HCT116 (cell line): ENCODE data around the gene ZSWIM5. TPM values are rescaled to one million over a fixed set of nuclear protein-coding genes. Genes with fewer than 3 reads are reported as not detected.

ENCODE experiments used
- ATAC-seq: fragments of 200-7000 bp; cut with Tn5 transposase; 2 replicates; pipeline ENCODE4 v1.9.1; 2020; ENCODE audit warnings: mild to moderate bottlenecking, moderate library complexity
- BruUV-seq: library from RNA; stranded (reverse); fragments of 400-500 nt; replicated peaks from 2 replicates; lab custom pipeline; 2021; lab: Mats Ljungman, UMichigan
- CTCF ChIA-PET: fragments of 300-600 bp; sonication (Branson Sonifier 250); formaldehyde crosslinking; loops from one replicate; lab custom pipeline; 2021; ENCODE audit warnings: antibody characterized with exemption; lab: Charles Lee
- POLR2A ChIA-PET: fragments of 300-600, 350-600 bp; sonication (Branson Sonifier 250); formaldehyde crosslinking; loops from one replicate; lab custom pipeline; 2021; ENCODE audit warnings: antibody characterized with exemption; lab: Charles Lee
- RAD21 ChIA-PET, 2 experiments: fragments of 300-600 bp; sonication (Branson Sonifier 250); formaldehyde crosslinking; loops; one replicate each; lab custom pipeline; 2023; ENCODE audit warnings: low total read pairs in 2 of 2; ENCODE audit not compliant: uncharacterized antibody in 2 of 2, unreplicated experiment in 2 of 2, low non-redundant PET in 1 of 2; lab: Charles Lee
- DNase-seq: peaks from one replicate; pipeline ENCODE4 v3.0.0-alpha.2; 2010; ENCODE audit warnings: low read depth, low spot score
- H2AFZ ChIP-seq: fragments of 200-600 bp; shearing (Covaris generic), sonication (generic); 2 replicates; pipeline ENCODE4 v1.6.1; 2017; ENCODE audit warnings: low read depth, mixed run types, mixed read lengths, antibody characterized with exemption, low read length; ENCODE audit not compliant: poor library complexity, severe bottlenecking
- H3K27ac ChIP-seq: 2 replicates; pipeline ENCODE4 v1.5.1; 2012; ENCODE audit warnings: low read depth, low read length
- H3K27me3 ChIP-seq: fragments of 200-600 bp; sonication (generic); 2 replicates; pipeline ENCODE4 v1.6.1; 2016; ENCODE audit warnings: mixed run types, low read length, mixed read lengths; ENCODE audit not compliant: insufficient read depth
- H3K36me3 ChIP-seq, 2 experiments: fragments of 200-500 bp in 1 of 2; fragments of 200-600 bp in 1 of 2; sonication (Bioruptor generic) in 1 of 2; sonication (generic) in 1 of 2; 2 replicates each; pipeline versions ENCODE4 v1.5.1 to v1.6.1; 2014 to 2016; ENCODE audit warnings: low read length in 2 of 2, inconsistent platforms in 1 of 2, mixed read lengths in 1 of 2, mixed run types in 1 of 2; ENCODE audit not compliant: insufficient read depth in 2 of 2, control insufficient read depth in 1 of 2
- H3K4me1 ChIP-seq, 2 experiments: fragments of 200-600 bp in 1 of 2; sonication (generic) in 1 of 2; 2 replicates each; pipeline versions ENCODE4 v1.5.1 to v1.6.1; 2012 to 2017; ENCODE audit warnings: low read length in 2 of 2, inconsistent platforms in 1 of 2, mild to moderate bottlenecking in 1 of 2, mixed read lengths in 1 of 2, mixed run types in 1 of 2, moderate library complexity in 1 of 2; ENCODE audit not compliant: insufficient read depth in 2 of 2, control insufficient read depth in 1 of 2
- H3K4me2 ChIP-seq: fragments of 200-600 bp; sonication (generic); 2 replicates; pipeline ENCODE4 v1.6.1; 2017; ENCODE audit warnings: mixed run types, low read length, mixed read lengths
- H3K4me3 ChIP-seq, 2 experiments: fragments of 200-600 bp in 1 of 2; sonication (generic) in 1 of 2; replicated peaks in 1 of 2; 2 replicates each; pipeline ENCODE4 v1.5.1; 2011 to 2016; ENCODE audit warnings: low read length in 2 of 2, control low read depth in 1 of 2, low read depth in 1 of 2, mild to moderate bottlenecking in 1 of 2, mixed read lengths in 1 of 2, mixed run types in 1 of 2
- H3K79me2 ChIP-seq: fragments of 200-600 bp; sonication (generic); 2 replicates; pipeline ENCODE4 v1.6.1; 2017; ENCODE audit warnings: mild to moderate bottlenecking, mixed run types, low read length, moderate library complexity, mixed read lengths; ENCODE audit not compliant: insufficient read depth
- H3K9ac ChIP-seq: fragments of 200-600 bp; sonication (generic); 2 replicates; pipeline ENCODE4 v1.6.1; 2016; ENCODE audit warnings: low read length, mixed read lengths
- H3K9me2 ChIP-seq: fragments of 200-600 bp; sonication (generic), shearing (Covaris generic); 2 replicates; pipeline ENCODE4 v1.6.1; 2017; ENCODE audit warnings: mixed run types, mild to moderate bottlenecking, moderate library complexity; ENCODE audit not compliant: insufficient read depth
- H3K9me3 ChIP-seq, 2 experiments: fragments of 200-500 bp in 1 of 2; fragments of 200-600 bp in 1 of 2; sonication (Bioruptor generic) in 1 of 2; sonication (generic) in 1 of 2; 2 replicates each; pipeline ENCODE4 v1.6.1; 2014 to 2017; ENCODE audit warnings: low read length in 2 of 2, mixed read lengths in 2 of 2, inconsistent platforms in 1 of 2, low read depth in 1 of 2, mild to moderate bottlenecking in 1 of 2, mixed run types in 1 of 2, moderate library complexity in 1 of 2; ENCODE audit not compliant: control insufficient read depth in 1 of 2, insufficient read depth in 1 of 2
- H4K20me1 ChIP-seq: fragments of 200-600 bp; sonication (generic), shearing (Covaris generic); 2 replicates; pipeline ENCODE4 v1.6.1; 2017; ENCODE audit warnings: mixed run types, mild to moderate bottlenecking, moderate library complexity; ENCODE audit not compliant: insufficient read depth
- ATF3 ChIP-seq: IDR thresholded peaks from 2 replicates; pipeline ENCODE4 v1.6.1; 2012
- CBX3 ChIP-seq: IDR thresholded peaks from 2 replicates; pipeline ENCODE4 v1.6.1; 2012; ENCODE audit warnings: low read depth
- CTCF ChIP-seq, 3 experiments: fragments of 200-600 bp in 1 of 3; sonication (generic) in 1 of 3; IDR thresholded peaks in 2 of 3; conservative IDR thresholded peaks in 1 of 3; 2 replicates each; pipeline ENCODE4 v1.5.1; 2012 to 2017; ENCODE audit warnings: low read depth in 2 of 3, low read length in 2 of 3, antibody characterized with exemption in 1 of 3, borderline replicate concordance in 1 of 3, control low read depth in 1 of 3, mild to moderate bottlenecking in 1 of 3, mixed read lengths in 1 of 3, mixed run types in 1 of 3, moderate library complexity in 1 of 3; ENCODE audit not compliant: insufficient read depth in 1 of 3
- ELF1 ChIP-seq: IDR thresholded peaks from 2 replicates; pipeline ENCODE4 v1.6.1; 2012; ENCODE audit warnings: low read depth, borderline replicate concordance
- EZH2 ChIP-seq: fragments of 200-600 bp; sonication (generic); IDR thresholded peaks from 2 replicates; pipeline ENCODE4 v1.6.1; 2017; ENCODE audit warnings: antibody characterized with exemption, mixed run types
- EZH2phosphoT487 ChIP-seq: fragments of 200-600 bp; IDR thresholded peaks from 2 replicates; pipeline ENCODE4 v1.6.1; 2018; ENCODE audit warnings: antibody characterized with exemption, borderline replicate concordance
- JUND ChIP-seq: IDR thresholded peaks from 2 replicates; pipeline ENCODE4 v1.6.1; 2012
- MAX ChIP-seq: IDR thresholded peaks from 2 replicates; pipeline ENCODE4 v1.6.1; 2012
- POLR2A ChIP-seq: IDR thresholded peaks from 2 replicates; pipeline ENCODE4 v1.7.0; 2011; ENCODE audit warnings: borderline replicate concordance; ENCODE audit not compliant: insufficient read depth, insufficient read length; ENCODE audit errors: extremely low read depth
- POLR2AphosphoS5 ChIP-seq: IDR thresholded peaks from 2 replicates; pipeline ENCODE4 v1.6.1; 2011; ENCODE audit warnings: mild to moderate bottlenecking, low read depth, low read length, moderate library complexity
- REST ChIP-seq: IDR thresholded peaks from 2 replicates; pipeline ENCODE4 v1.6.1; 2012; ENCODE audit warnings: low read depth
- SP1 ChIP-seq: IDR thresholded peaks from 2 replicates; pipeline ENCODE4 v1.6.1; 2012; ENCODE audit warnings: low read depth
- TCF7L2 ChIP-seq: IDR thresholded peaks from 2 replicates; pipeline ENCODE4 v1.7.0; 2011; ENCODE audit warnings: borderline replicate concordance, inconsistent platforms; ENCODE audit not compliant: insufficient read depth, insufficient read length; ENCODE audit errors: extremely low read depth
- ZFX ChIP-seq: fragments of 450-650 bp; IDR thresholded peaks from 2 replicates; pipeline ENCODE4 v1.6.1; 2017
- ZNF274 ChIP-seq: fragments of 200-500 bp; sonication (Bioruptor generic); IDR thresholded peaks from 2 replicates; pipeline ENCODE4 v1.6.1; 2014; ENCODE audit warnings: mild to moderate bottlenecking, low read depth, low read length, inconsistent platforms
- intact Hi-C: fragments of 100-400 bp; cut with micrococcal nuclease; formaldehyde crosslinking; loops from 2 replicates; pipeline ENCODE4 v1.10.0; 2022
- total RNA-seq: library from RNA; stranded (reverse); gene quantifications from one replicate; pipeline ENCODE4 v1.2.1, GENCODE V29; 2021; ENCODE audit not compliant: unreplicated experiment

Gene ZSWIM5
- total RNA-seq, 1 experiment from 2014 or later, result 1.1 TPM

- TF ChIP-seq REST, result no peak
- no peak for TF ChIP-seq ZNF274
- no peak for TF ChIP-seq CBX3
Observed at GRCh38 chr1:45010855-45011811, 195.3 kb downstream of the ZSWIM5 start, which contains the start of gene HECTD3 (continued).

DNA sequence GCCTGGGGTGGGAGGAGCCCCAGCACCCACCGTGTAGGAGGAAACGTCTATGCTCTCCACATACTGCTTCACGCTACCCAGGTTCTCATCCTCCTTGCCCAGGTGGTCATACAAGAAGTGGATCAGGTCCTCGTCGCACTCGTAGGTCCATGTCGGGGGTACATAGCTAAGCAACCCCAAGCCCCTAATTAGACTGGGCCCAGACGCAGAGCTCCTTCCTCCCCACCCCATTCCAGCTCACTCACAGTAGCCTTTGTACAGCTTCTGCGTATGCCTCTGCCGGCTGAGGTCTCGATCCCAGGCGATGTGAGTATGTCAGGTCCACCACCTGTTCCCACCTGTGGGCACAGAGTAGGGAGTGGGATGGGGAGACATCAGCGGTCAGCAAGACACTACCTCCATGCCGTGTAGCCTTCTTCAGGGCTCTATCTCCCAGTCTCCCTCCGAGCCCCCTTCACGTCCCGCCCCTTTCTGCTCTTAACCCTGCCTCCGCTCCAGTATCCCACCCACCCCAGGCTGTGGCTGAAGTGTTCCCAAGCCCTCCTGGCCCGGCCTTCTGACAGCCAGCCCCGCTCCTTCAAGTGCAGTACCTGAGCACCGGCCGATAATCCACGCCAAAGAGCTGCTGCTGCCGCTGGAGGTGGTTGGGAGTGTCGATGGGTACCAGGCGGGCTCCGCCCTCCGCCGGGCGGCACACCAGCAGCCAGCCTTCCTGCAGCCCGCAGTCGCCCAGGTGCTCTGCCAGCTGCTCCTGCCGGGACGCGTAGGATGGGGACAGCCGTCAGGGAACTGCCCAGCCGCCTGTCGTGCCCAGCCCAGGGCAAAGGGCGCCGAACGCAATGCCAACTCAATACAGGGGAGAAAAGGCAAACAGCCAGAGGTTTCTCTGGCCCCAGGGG, 196.2 kb downstream of the ZSWIM5 start:
- Histone ChIP-seq H3K36me3 (peaks cover 8 to 10% of the 10 kb centered on the region in 2 experiments; a peak in 2 of 4 replicates), H3K79me2 (peaks cover 12% of the 10 kb centered on the region; the same call in 1 of the 2 replicates), H3K9me3 (no peaks in the 10 kb centered on the region), H3K27ac (peak overlapping the region; percentile 65), H3K27me3 (no peaks in the 10 kb centered on the region), H2AFZ (no peak overlapping the region), H3K4me3 (peak overlapping the region; percentile 74 to 75), H4K20me1 (no peaks in the 10 kb centered on the region), H3K4me1 (peaks cover 9 to 28% of the 10 kb centered on the region in 2 experiments; a peak in 3 of 4 replicates), H3K9me2 (no peaks in the 10 kb centered on the region), H3K4me2 (peak overlapping the region; percentile 80), H3K9ac (peak overlapping the region; percentile 68)
- intact Hi-C loops, result loop anchor here (2.0 to 10.0 kb wide), 5 partner anchors 173 to 895 kb away; partner anchors contain the start of genes MUTYH, RNU5D-1 and TOE1
- TSS peak; percentile 39 for BruUV-seq
- RAD21 ChIA-PET, result interaction anchor here (0.6 to 2.5 kb wide), 6 partner anchors 24 to 293 kb away, joined by 3 to 9 read pairs (median 7); partner anchors contain the start of gene EIF2B3 (in 1 of the 2)
- ATAC-seq (peak; percentile 31), DNase-seq (no peak)
- POLR2A ChIA-PET, result interaction anchor here (0.6 to 5.4 kb wide), 10 partner anchors 24 to 573 kb away, joined by 3 to 35 read pairs (median 8); partner anchors contain the start of genes CCDC163, DYNLT4, EIF2B3 and MMACHC
- CTCF ChIA-PET, result interaction anchor here (0.6 to 11.9 kb wide), 6 partner anchors 174 to 1020 kb away, joined by 3 to 214 read pairs (median 14); partner anchors contain the start of genes PLK3 and TESK2
- TF ChIP-seq POLR2A, result no peak
- TF ChIP-seq MAX, result no peak
- no peak for TF ChIP-seq CBX3
- TF ChIP-seq EZH2phosphoT487, result no peak
- no peak for TF ChIP-seq ELF1
- no peak for TF ChIP-seq SP1
- TF ChIP-seq TCF7L2, result no peak
- TF ChIP-seq ATF3, result no peak
- TF ChIP-seq CTCF (IDR thresholded peaks at IDR 0.05 in 2 of 3, conservative IDR thresholded peaks at IDR 0.05 in 1 of 3; ENCODE audit: borderline replicate concordance in 1 of 3, insufficient read depth in 1 of 3, low read depth in 2 of 3, low read length in 2 of 3), result no peak
- no peak for TF ChIP-seq ZNF274
- no peak for TF ChIP-seq EZH2
- no peak for TF ChIP-seq JUND
- TF ChIP-seq ZFX, result no peak
- TF ChIP-seq POLR2AphosphoS5, result no peak
